RPMI8226 (cell line): Measurements from ENCODE around the gene NOL12.
A peak's percentile ranks its signal among the peaks of the same experiment; 100 is the strongest.
"Not testable (repeated sequence)": the region's sequence is repeated elsewhere in the genome, so short reads cannot be mapped to it uniquely, and the experiment has no call there.

ENCODE experiments used
- DNase-seq: peaks from one replicate; pipeline ENCODE4 v3.0.0-alpha.2; 2015

NOL12 gene, protein sequence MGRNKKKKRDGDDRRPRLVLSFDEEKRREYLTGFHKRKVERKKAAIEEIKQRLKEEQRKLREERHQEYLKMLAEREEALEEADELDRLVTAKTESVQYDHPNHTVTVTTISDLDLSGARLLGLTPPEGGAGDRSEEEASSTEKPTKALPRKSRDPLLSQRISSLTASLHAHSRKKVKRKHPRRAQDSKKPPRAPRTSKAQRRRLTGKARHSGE

DNA sequence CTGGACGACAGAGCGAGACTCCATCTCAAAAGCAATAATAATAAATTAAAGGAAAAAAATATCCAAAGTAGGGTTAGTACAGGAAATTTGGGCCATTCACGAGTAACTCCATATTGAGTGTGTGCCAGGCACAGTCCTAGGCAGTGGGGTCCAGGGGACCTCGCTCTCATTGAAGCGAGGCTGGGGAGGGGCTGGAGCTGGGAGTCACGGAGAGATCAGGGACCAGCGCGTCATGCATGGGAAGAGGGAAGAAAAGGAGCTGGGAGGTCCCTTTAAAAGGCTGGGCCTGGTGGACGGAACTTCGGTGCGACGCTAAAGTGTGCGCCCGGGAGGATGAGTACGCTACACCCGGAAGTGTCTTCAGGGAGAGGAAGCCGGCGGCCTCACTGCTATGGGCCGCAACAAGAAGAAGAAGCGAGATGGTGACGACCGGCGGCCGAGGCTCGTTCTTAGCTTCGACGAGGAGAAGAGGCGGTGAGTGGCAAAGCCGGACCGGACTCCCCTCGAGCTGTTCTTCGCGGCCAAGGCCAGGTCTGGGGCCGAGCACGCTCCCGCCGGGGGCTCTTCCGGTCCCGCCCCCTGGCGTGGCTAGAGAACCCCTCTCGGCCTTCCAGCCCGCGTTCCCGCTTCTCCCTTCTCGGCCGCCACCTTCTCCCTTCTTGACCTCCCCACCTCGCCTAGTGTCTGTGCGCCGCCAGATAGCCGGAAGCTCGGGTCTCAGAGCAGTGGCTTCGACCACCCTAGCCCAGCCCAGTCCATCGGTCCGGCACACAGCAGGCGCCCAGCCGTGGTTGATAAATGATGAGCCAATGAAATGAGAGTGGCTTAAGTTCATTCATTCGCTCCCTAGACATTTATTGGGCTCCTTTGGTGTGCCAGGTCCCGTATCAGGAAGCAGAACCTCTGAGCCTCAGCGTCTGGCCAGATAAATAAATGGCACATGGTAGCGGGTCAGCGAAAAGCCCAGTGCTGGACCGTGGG lies at the start of gene NOL12:
TSS of gene NOL12 (plus strand) at position 342 of the 981 bp plus-strand sequence. CDS start at position 392, 50 bp downstream.
- DNase-seq = peak; percentile 89

DNA sequence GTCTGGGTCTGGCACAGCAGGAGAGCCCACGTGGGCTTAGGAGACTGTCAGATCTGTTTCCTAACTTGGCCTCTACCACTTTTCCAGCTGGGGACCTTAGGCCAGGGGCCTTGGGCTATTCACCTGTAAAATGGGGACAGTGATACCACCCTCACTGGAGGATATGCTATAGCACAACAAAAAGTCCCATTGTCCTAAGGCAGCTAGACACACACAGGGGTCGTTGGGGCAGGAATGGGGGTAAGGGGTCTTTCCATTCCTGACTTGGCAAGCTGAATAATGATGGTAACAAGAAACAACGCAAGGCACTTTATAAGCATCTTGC lies 49.2 kb upstream of the NOL12 start:
- no peak for DNase-seq

GRCh38 chr22:37638391-37639069 lies 47.6 kb upstream of the NOL12 start:
- peak; percentile 45 for DNase-seq

- DNase-seq = peak; percentile 71
Observed at GRCh38 chr22:37639070-37639760, 46.9 kb upstream of the NOL12 start, which contains the start of gene SH3BP1. SH3BP1 (plus strand) TSS chr22:37639669; CDS start chr22:37639788, 119 bp downstream.

DNA sequence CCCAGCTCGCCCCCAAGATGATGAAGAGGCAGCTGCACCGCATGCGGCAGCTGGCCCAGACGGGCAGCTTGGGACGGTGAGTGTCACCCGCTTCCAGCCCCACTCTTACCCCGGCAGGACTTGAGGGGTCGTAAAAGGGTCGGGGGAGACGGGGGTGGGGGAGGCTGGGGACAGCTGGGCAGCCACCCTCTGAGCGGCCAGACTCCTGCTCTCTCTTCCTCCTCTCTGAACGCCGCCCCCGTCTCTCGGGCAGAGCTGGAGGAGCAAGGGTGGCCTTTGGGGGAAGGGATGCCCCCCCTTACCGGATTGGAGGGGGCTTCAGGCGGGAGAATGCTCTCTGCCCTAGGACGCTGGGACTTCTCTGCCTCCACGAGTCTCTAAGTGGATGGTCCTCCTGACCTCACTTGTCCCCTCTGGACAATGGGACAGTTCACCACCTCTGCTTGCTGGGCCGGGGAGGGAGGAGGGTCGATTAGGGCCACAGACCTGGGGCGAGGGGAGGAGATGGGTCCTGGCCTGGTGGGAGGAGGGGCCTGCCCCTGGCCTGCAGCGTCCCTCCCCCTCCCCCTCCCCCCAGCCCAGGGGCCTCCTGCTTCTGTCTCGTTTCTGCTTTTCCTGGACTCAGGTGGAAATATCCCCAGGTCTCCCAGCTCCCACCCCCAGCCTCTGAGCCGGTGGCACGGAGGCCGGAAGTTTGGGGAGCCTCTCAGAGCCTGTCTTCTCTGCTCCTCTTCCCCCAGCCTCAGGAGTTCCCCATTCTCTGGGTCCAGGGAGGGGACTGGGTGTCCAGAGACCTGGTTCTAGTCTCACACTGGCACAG lies 46.2 kb upstream of the NOL12 start:
- peak; percentile 60 for DNase-seq

GRCh38 chr22:37640591-37641560 lies 45.3 kb upstream of the NOL12 start:
- DNase-seq = no peak

DNA sequence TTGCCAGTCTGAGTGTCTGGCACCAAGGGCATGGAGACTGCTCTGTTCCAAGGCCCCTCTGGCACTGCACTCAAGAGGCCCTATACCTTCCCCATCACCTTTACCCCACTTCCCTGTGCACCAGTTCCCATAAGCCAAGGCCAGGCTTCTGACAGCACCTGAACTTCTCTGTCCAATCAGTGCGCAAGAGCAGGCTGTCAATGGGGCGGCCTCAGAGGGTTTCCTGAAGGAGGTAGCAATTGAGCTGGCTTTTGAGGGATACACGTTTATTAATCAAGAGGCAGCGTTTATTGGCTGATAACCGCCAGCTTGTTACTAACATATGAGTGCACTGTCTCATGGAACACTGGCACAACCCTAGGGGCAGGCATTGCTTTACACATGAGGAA lies 44.6 kb upstream of the NOL12 start:
- DNase-seq = no peak

GRCh38 chr22:37643225-37643847 lies 42.8 kb upstream of the NOL12 start:
- peak; percentile 85 for DNase-seq

DNA sequence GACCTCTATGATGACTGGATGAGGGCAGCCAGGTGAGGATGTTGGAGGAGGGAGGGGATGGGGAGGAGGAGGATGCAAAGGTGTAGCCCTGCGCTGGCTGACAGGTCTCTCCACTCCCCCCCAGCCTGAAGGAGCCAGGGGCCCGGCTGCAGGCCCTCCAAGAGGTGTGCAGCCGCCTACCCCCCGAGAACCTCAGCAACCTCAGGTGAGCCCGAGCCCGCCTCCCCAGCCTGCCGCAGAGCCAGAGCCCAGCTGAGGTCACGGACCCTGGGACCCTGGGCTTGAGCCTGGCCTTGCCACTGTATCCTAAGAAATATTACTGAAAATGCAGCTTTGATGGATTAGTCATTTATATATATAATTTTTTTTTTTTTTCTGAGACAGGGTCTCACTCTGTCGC lies 38.8 kb upstream of the NOL12 start:
- DNase-seq = no peak

GRCh38 chr22:37647928-37648327 lies 38.2 kb upstream of the NOL12 start:
- no peak for DNase-seq

- no peak for DNase-seq
Observed at GRCh38 chr22:37650463-37651136, 35.5 kb upstream of the NOL12 start.

DNA sequence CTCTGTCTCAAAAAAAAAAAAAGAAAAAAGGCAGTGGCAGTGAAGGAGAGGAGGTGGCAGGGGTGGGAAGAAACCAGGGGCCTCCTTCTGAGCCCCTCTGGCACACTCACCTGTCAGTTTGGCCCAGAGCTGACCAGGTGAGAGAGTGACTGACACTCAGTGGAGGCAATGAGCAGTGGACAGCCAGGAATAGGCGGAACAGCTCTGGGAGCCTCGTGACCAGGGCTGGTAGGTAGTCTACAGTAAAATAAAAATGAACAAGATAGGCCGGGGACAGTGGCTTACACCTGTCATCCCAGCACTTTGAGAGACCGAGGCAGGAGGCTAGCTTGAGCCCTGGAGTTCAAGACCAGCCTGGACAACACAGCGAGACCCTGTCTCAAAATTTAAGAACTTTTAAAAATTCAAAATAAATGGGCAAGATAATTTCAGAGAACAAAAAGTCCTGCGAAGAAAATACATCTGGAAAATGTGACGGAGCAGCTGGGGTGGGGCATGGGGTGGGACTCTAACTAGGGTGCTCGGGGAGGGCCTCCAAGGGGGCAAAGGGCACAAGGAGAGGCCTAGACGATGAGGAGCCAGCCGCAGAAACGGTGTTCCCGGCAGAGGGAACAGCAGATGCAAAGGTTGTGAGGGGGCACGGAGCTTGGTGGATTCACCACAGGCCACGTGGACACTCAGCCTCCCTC lies 31.4 kb upstream of the NOL12 start:
- no peak for DNase-seq

DNA sequence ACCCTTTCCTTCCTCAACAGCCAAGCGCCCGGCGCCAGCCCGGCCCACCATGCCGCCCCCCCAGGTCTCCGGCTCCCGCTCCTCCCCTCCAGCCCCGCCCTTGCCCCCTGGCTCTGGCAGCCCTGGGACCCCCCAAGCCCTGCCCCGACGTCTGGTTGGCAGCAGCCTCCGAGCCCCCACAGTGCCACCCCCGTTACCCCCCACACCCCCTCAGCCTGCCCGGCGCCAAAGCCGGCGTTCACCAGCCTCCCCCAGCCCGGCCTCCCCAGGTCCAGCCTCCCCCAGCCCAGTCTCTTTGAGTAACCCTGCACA lies 30.9 kb upstream of the NOL12 start:
- no peak for DNase-seq

DNA sequence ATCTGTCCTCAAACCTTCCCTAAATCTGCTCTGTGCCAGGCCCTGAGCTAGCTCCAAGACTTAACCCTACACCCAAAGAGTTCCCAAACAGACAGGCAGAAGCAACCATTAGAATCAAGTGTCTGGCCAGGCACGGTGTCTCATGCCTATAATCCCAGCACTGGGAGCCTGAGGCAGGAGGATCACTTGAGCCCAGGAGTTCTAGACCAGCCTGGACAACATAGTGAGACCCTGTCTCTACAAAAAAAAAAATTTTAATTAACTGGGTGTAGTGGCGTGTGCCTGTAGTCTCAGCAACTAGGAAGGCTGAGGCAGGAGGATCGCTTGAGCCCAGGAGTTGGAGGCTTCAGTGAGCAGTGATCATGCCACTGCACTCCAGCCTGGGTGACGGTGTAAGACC lies 29.6 kb upstream of the NOL12 start:
- not testable (repeated sequence) for DNase-seq

DNA sequence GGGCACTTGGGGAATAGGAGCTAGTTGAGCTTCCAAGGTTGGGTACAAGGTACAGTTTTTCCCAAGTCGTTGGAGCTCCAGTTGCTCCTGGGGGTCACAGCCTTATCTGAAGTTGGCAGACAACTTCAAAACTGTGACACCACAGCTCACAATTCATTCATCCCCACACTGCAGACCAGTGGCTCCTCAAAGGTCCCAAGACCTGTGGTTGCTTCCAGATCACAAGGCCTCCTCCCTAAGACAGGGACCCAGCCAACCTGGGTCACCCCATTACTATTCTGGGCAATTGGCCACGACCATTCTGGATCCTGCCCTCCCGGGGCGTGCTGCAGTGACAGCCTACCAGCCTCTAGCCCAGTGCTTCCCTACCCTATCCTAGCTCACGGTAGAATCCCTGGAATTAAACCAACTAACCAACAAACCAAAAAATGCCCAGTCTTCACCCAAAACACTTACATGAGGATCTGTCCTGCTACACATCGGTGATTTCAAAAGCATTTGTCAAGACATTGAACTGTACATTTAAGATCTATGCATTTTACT lies 28.5 kb upstream of the NOL12 start:
- peak; percentile 42 for DNase-seq

- peak; percentile 99 for DNase-seq
Observed at GRCh38 chr22:37658133-37659065, 27.7 kb upstream of the NOL12 start, which contains the start of gene PDXP. PDXP (plus strand) TSS chr22:37658723; CDS start chr22:37658783, 60 bp downstream.

DNA sequence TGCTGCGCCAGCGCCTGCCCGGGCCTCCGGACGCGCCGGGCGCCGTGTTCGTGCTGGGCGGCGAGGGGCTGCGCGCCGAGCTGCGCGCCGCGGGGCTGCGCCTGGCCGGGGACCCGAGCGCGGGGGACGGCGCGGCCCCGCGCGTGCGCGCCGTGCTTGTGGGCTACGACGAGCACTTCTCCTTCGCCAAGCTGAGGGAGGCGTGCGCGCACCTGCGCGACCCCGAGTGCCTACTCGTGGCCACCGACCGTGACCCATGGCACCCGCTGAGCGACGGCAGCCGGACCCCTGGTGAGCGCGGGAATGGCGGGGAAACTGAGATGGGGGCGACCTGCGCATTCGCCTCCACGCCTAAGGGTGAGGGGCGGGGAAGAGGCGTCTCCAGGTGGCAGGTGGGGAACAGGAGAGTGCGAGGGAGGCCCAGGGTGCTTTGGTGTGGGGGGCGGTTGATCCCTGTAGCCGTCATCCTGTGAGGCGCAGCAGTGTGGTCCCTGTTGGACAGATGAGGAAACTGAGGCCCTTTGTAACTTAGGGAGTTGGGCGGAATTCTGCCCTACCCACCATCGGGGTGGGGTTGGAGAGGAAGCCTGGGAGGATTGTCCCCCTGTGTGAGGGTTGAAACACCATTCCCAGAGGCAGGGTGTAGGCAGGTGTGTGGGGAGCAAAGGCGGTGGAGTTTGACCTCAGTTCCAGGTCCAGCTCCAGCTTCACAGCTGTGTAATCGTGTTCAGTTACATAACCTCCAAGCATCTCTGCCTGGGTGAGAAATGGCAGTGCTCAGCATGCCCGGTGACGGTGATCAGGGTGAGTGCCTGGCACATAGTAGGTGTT lies 26.9 kb upstream of the NOL12 start:
- peak; percentile 56 for DNase-seq
